ENCODE measurements around the gene MLEC.

The MLEC gene

GRCh38 chr12:120686690-120687577, at the start of gene MLEC:
MLEC (plus strand) TSS chr12:120687149; CDS start chr12:120687297, 148 bp downstream.
- peak within 1 kb of the TSS; percentile 85 for H3K4me3 Mint-ChIP-seq
- peak within 1 kb of the TSS; percentile 90 for H3K27ac Mint-ChIP-seq
- ATAC-seq (peak; percentile 86), DNase-seq (peak; percentile 98)
- no peaks in the 10 kb centered on the region for H3K9me3 Mint-ChIP-seq
- H3K4me1 Mint-ChIP-seq: peaks cover 48% of the 10 kb centered on the region
- H3K36me3 Mint-ChIP-seq (ENCODE audit: low read depth): peaks cover 2% of the 10 kb centered on the region
- no peaks in the 10 kb centered on the region for H3K27me3 Mint-ChIP-seq

GRCh38 chr12:120639771-120640721, 46.9 kb upstream of the MLEC start, which contains the start of gene CABP1:
CABP1 (plus strand) TSS chr12:120640626; CDS start chr12:120640686, 60 bp downstream.
- peaks cover 38% of the 10 kb centered on the region for H3K27me3 Mint-ChIP-seq
- DNase-seq: peak; percentile 83
- peak within 1 kb of the TSS; percentile 68 for H3K4me3 Mint-ChIP-seq
- peaks cover 8% of the 10 kb centered on the region for H3K4me1 Mint-ChIP-seq
- no peak within 1 kb of the TSS for H3K27ac Mint-ChIP-seq
- peak; percentile 86 for ATAC-seq
- no peaks in the 10 kb centered on the region for H3K36me3 Mint-ChIP-seq (ENCODE audit: low read depth)
- no peaks in the 10 kb centered on the region for H3K9me3 Mint-ChIP-seq

- H3K27me3 Mint-ChIP-seq: peaks cover 49% of the 10 kb centered on the region
- peak; percentile 52 for ATAC-seq
Observed at GRCh38 chr12:120640861-120641833, 45.8 kb upstream of the MLEC start.

GRCh38 chr12:120642121-120642520, 44.8 kb upstream of the MLEC start:
- no peaks in the 10 kb centered on the region for H3K9me3 Mint-ChIP-seq
- DNase-seq (no peak), ATAC-seq (no peak)
- H3K4me3 Mint-ChIP-seq: peak overlapping the region; percentile 68
- no peaks in the 10 kb centered on the region for H3K36me3 Mint-ChIP-seq (ENCODE audit: low read depth)
- peaks cover 57% of the 10 kb centered on the region for H3K27me3 Mint-ChIP-seq
- H3K27ac Mint-ChIP-seq: no peak overlapping the region
- peaks cover 12% of the 10 kb centered on the region for H3K4me1 Mint-ChIP-seq

More at GRCh38 chr12:120640861-120641833, 45.8 kb upstream of the MLEC start:
- Mint-ChIP-seq H3K4me3 (peak overlapping the region; percentile 68), H3K36me3 (ENCODE audit: low read depth) (no peaks in the 10 kb centered on the region), H3K4me1 (peaks cover 8% of the 10 kb centered on the region), H3K9me3 (no peaks in the 10 kb centered on the region), H3K27ac (no peak overlapping the region)
- peak; percentile 53 for DNase-seq

GRCh38 chr12:120642826-120643225, 44.1 kb upstream of the MLEC start:
- Mint-ChIP-seq H3K4me3 (no peak overlapping the region), H3K9me3 (no peaks in the 10 kb centered on the region), H3K27ac (no peak overlapping the region), H3K4me1 (peaks cover 12% of the 10 kb centered on the region), H3K36me3 (ENCODE audit: low read depth) (no peaks in the 10 kb centered on the region), H3K27me3 (peaks cover 57% of the 10 kb centered on the region)
- ATAC-seq (no peak), DNase-seq (no peak)

GRCh38 chr12:120643574-120643973, 43.4 kb upstream of the MLEC start:
- Mint-ChIP-seq H3K27ac (no peak overlapping the region), H3K27me3 (peaks cover 60% of the 10 kb centered on the region), H3K4me3 (no peak overlapping the region), H3K36me3 (ENCODE audit: low read depth) (no peaks in the 10 kb centered on the region), H3K9me3 (no peaks in the 10 kb centered on the region), H3K4me1 (peaks cover 15% of the 10 kb centered on the region)
- DNase-seq (no peak), ATAC-seq (no peak)

- Mint-ChIP-seq H3K27me3 (peaks cover 77% of the 10 kb centered on the region), H3K9me3 (no peaks in the 10 kb centered on the region), H3K4me1 (peaks cover 21% of the 10 kb centered on the region), H3K27ac (no peak overlapping the region), H3K4me3 (no peak overlapping the region), H3K36me3 (ENCODE audit: low read depth) (no peaks in the 10 kb centered on the region)
- ATAC-seq (no peak), DNase-seq (no peak)
Observed at GRCh38 chr12:120646044-120646443, 40.9 kb upstream of the MLEC start.

GRCh38 chr12:120647375-120647755, 39.6 kb upstream of the MLEC start:
- Mint-ChIP-seq H3K36me3 (ENCODE audit: low read depth) (no peaks in the 10 kb centered on the region), H3K27ac (no peak overlapping the region), H3K9me3 (no peaks in the 10 kb centered on the region), H3K27me3 (peaks cover 75% of the 10 kb centered on the region), H3K4me1 (peaks cover 16% of the 10 kb centered on the region), H3K4me3 (no peak overlapping the region)
- no peak for DNase-seq
- ATAC-seq: no peak

- DNase-seq (no peak), ATAC-seq (no peak)
- H3K27ac Mint-ChIP-seq: no peak overlapping the region
- peaks cover 16% of the 10 kb centered on the region for H3K4me1 Mint-ChIP-seq
- no peaks in the 10 kb centered on the region for H3K36me3 Mint-ChIP-seq (ENCODE audit: low read depth)
- peaks cover 57% of the 10 kb centered on the region for H3K27me3 Mint-ChIP-seq
- no peak overlapping the region for H3K4me3 Mint-ChIP-seq
- H3K9me3 Mint-ChIP-seq: no peaks in the 10 kb centered on the region
Observed at GRCh38 chr12:120649442-120650232, 37.3 kb upstream of the MLEC start.

- no peak for DNase-seq
- Mint-ChIP-seq H3K36me3 (ENCODE audit: low read depth) (no peaks in the 10 kb centered on the region), H3K27me3 (peaks cover 51% of the 10 kb centered on the region), H3K4me1 (peaks cover 16% of the 10 kb centered on the region), H3K4me3 (no peak overlapping the region), H3K27ac (no peak overlapping the region), H3K9me3 (no peaks in the 10 kb centered on the region)
- no peak for ATAC-seq
Observed at GRCh38 chr12:120650233-120650690, 36.7 kb upstream of the MLEC start.

GRCh38 chr12:120651821-120652220, 35.1 kb upstream of the MLEC start:
- Mint-ChIP-seq H3K9me3 (no peaks in the 10 kb centered on the region), H3K27ac (no peak overlapping the region), H3K4me1 (peaks cover 15% of the 10 kb centered on the region), H3K36me3 (ENCODE audit: low read depth) (no peaks in the 10 kb centered on the region), H3K4me3 (no peak overlapping the region), H3K27me3 (peaks cover 37% of the 10 kb centered on the region)
- DNase-seq (no peak), ATAC-seq (no peak)

GRCh38 chr12:120652656-120653435, 34.1 kb upstream of the MLEC start:
- no peaks in the 10 kb centered on the region for H3K36me3 Mint-ChIP-seq (ENCODE audit: low read depth)

More at GRCh38 chr12:120652656-120653435, 34.1 kb upstream of the MLEC start:
- peaks cover 34% of the 10 kb centered on the region for H3K27me3 Mint-ChIP-seq
- DNase-seq (no peak), ATAC-seq (no peak)
- H3K9me3 Mint-ChIP-seq: no peaks in the 10 kb centered on the region
- H3K4me3 Mint-ChIP-seq: no peak overlapping the region
- peaks cover 11% of the 10 kb centered on the region for H3K4me1 Mint-ChIP-seq
- H3K27ac Mint-ChIP-seq: no peak overlapping the region

All from activated naive CD8-positive, alpha-beta T cell treated with anti-CD3 and anti-CD28 coated beads, Interleukin-2, amount 50 U/mL, for 24 hours (primary cell).